ENCODE results near the gene RAB43.
"Not testable (repeated sequence)": the region's sequence is repeated elsewhere in the genome, so short reads cannot be mapped to it uniquely, and the experiment has no call there.

RAB43 gene

GRCh38 chr3:129095285-129095684 is 26.3 kb downstream of the RAB43 start:
- no peak for DNase-seq

- DNase-seq = not testable (repeated sequence)
Observed at GRCh38 chr3:129088312-129088711, 33.3 kb downstream of the RAB43 start.

GRCh38 chr3:129087904-129088303 is 33.7 kb downstream of the RAB43 start:
- peak in 18 of 56 donors; percentile 8 to 60 (median 34) for DNase-seq

GRCh38 chr3:129087138-129087702 is 34.4 kb downstream of the RAB43 start:
- no peak for DNase-seq

- DNase-seq = no peak
Observed at GRCh38 chr3:129085818-129086217, 35.8 kb downstream of the RAB43 start.

GRCh38 chr3:129085165-129085715 is 36.4 kb downstream of the RAB43 start:
- no peak for DNase-seq

GRCh38 chr3:129084501-129084900 is 37.1 kb downstream of the RAB43 start:
- DNase-seq = no peak

GRCh38 chr3:129082026-129082425 is 39.6 kb downstream of the RAB43 start:
- DNase-seq = no peak

- DNase-seq = no peak
Observed at GRCh38 chr3:129081503-129081902, 40.1 kb downstream of the RAB43 start.

GRCh38 chr3:129078510-129078909 is 43.1 kb downstream of the RAB43 start:
- DNase-seq = no peak

- no peak for DNase-seq
Observed at GRCh38 chr3:129077222-129077621, 44.4 kb downstream of the RAB43 start.

GRCh38 chr3:129070086-129070885 is 51.3 kb downstream of the RAB43 start:
- no peak for DNase-seq

- not testable (repeated sequence) for DNase-seq
Observed at GRCh38 chr3:129069313-129070085, 52.1 kb downstream of the RAB43 start.

- DNase-seq = no peak
Observed at GRCh38 chr3:129068291-129068886, 53.2 kb downstream of the RAB43 start.

GRCh38 chr3:129067719-129068118 is 53.9 kb downstream of the RAB43 start:
- not testable (repeated sequence) for DNase-seq

- no peak for DNase-seq
Observed at GRCh38 chr3:129065720-129066073, 55.9 kb downstream of the RAB43 start.

- no peak for DNase-seq
Observed at GRCh38 chr3:129065016-129065719, 56.4 kb downstream of the RAB43 start.

GRCh38 chr3:129063841-129064482 is 57.6 kb downstream of the RAB43 start:
- DNase-seq = no peak

GRCh38 chr3:129063091-129063640 is 58.4 kb downstream of the RAB43 start:
- DNase-seq = no peak
